B cell (primary cell): ENCODE measurements around the gene SOWAHC. TPM values are rescaled to one million over a fixed set of nuclear protein-coding genes. Genes with fewer than 3 reads are reported as not detected.

Source experiments
- ATAC-seq: fragments of 200-7000 bp; cut with Tn5 transposase; one replicate; pipeline ENCODE4 v1.10.0; 2021; ENCODE audit warnings: low read depth, mild to moderate bottlenecking, moderate number of reproducible peaks, moderate library complexity
- CTCF ChIA-PET: fragments of 350-600 bp; sonication (Branson Sonifier 250); formaldehyde crosslinking; loops from one replicate; lab custom pipeline; 2021; ENCODE audit warnings: antibody characterized with exemption, inconsistent platforms; lab: Charles Lee
- POLR2A ChIA-PET: fragments of 350-600 bp; sonication (Branson Sonifier 250); formaldehyde crosslinking; loops from one replicate; lab custom pipeline; 2021; ENCODE audit warnings: antibody characterized with exemption; lab: Charles Lee
- DNase-seq: peaks from one replicate; pipeline ENCODE4 v3.0.0; 2013
- H2AFZ ChIP-seq: 2 replicates; pipeline ENCODE4 v1.6.1; 2012; ENCODE audit warnings: mild to moderate bottlenecking, low read depth, low read length; ENCODE audit not compliant: insufficient read depth, poor library complexity, severe bottlenecking
- H3K27ac ChIP-seq, 2 donors: 1 replicate in 1 of 2; 2 replicates in 1 of 2; pipeline ENCODE4 v1.5.1; 2012 to 2013; ENCODE audit warnings: low read length in 2 of 2, mild to moderate bottlenecking in 2 of 2, moderate library complexity in 1 of 2
- H3K27me3 ChIP-seq, 4 experiments: fragments of 200-600 bp in 1 of 4; sonication (generic) in 1 of 4; replicated peaks in 1 of 4; 1 replicate in 2 of 4; 2 replicates in 2 of 4; pipeline versions ENCODE4 v1.6.1 to v1.7.0; 2013 to 2016; ENCODE audit warnings: low read length in 3 of 4, mild to moderate bottlenecking in 2 of 4, mixed read lengths in 1 of 4, moderate library complexity in 1 of 4; ENCODE audit not compliant: insufficient read depth in 4 of 4, control insufficient read depth in 3 of 4; ENCODE audit errors: control extremely low read depth in 1 of 4
- H3K36me3 ChIP-seq, 2 experiments: replicated peaks in 1 of 2; 1 replicate in 1 of 2; 2 replicates in 1 of 2; pipeline versions ENCODE4 v1.6.1 to v1.7.1; 2013; ENCODE audit warnings: low read length in 1 of 2; ENCODE audit not compliant: insufficient read depth in 2 of 2, control insufficient read depth in 1 of 2; ENCODE audit errors: control extremely low read depth in 1 of 2, extremely low read depth in 1 of 2
- H3K4me1 ChIP-seq, 2 donors: fragments of 200-600 bp in 1 of 2; sonication (generic) in 1 of 2; 1 replicate in 1 of 2; 2 replicates in 1 of 2; pipeline versions ENCODE4 v1.5.1 to v1.6.1; 2013 to 2017; ENCODE audit warnings: low read length in 2 of 2; ENCODE audit not compliant: control insufficient read depth in 2 of 2, insufficient read depth in 2 of 2
- H3K4me2 ChIP-seq: replicated peaks from 2 replicates; pipeline ENCODE3; 2012; ENCODE audit warnings: mild to moderate bottlenecking, low read depth, low read length; ENCODE audit not compliant: poor library complexity, severe bottlenecking
- H3K4me3 ChIP-seq, 5 experiments: fragments of 200-600 bp in 1 of 5; sonication (generic) in 1 of 5; 1 replicate in 3 of 5; 2 replicates in 2 of 5; pipeline versions ENCODE4 v1.5.1 to v1.7.0; 2011 to 2016; ENCODE audit warnings: low read length in 4 of 5, mild to moderate bottlenecking in 4 of 5, low read depth in 2 of 5, control low read depth in 1 of 5, moderate library complexity in 1 of 5; ENCODE audit not compliant: insufficient read depth in 1 of 5; ENCODE audit errors: control extremely low read depth in 1 of 5, extremely low read depth in 1 of 5
- H3K79me2 ChIP-seq: fragments of 200-600 bp; sonication (generic); one replicate; pipeline ENCODE4 v1.6.0; 2016; ENCODE audit warnings: low read length; ENCODE audit not compliant: control insufficient read depth, insufficient read depth
- H3K9ac ChIP-seq: fragments of 200-600 bp; sonication (generic); 2 replicates; pipeline ENCODE4 v1.6.1; 2017; ENCODE audit warnings: mild to moderate bottlenecking, low read length, moderate library complexity
- H3K9me3 ChIP-seq, 3 donors: one replicate each; pipeline versions ENCODE4 v1.6.1 to v1.7.1; 2013; ENCODE audit warnings: low read length in 2 of 3; ENCODE audit not compliant: control insufficient read depth in 2 of 3, insufficient read depth in 1 of 3; ENCODE audit errors: control extremely low read depth in 1 of 3
- H4K20me1 ChIP-seq: 2 replicates; pipeline ENCODE4 v1.6.0; 2012; ENCODE audit warnings: mild to moderate bottlenecking, low read length; ENCODE audit not compliant: insufficient read depth, control insufficient read depth, poor library complexity, severe bottlenecking
- H3K27ac Mint-ChIP-seq: one replicate; pipeline ENCODE4 v1.8.0; 2021; ENCODE audit warnings: mixed read lengths
- H3K27me3 Mint-ChIP-seq: one replicate; pipeline ENCODE4 v1.8.0; 2021; ENCODE audit warnings: mixed read lengths
- H3K4me1 Mint-ChIP-seq: one replicate; pipeline ENCODE4 v1.8.0; 2021; ENCODE audit warnings: mixed read lengths
- H3K4me3 Mint-ChIP-seq: one replicate; pipeline ENCODE4 v1.8.0; 2021; ENCODE audit warnings: mixed read lengths
- H3K9me3 Mint-ChIP-seq: one replicate; pipeline ENCODE4 v1.8.0; 2022; ENCODE audit warnings: mixed read lengths; ENCODE audit not compliant: insufficient read depth
- EZH2 ChIP-seq: IDR thresholded peaks from 2 replicates; pipeline ENCODE4 v1.6.1; 2012; ENCODE audit warnings: borderline replicate concordance, low read depth, mild to moderate bottlenecking, moderate library complexity, low read length; ENCODE audit not compliant: insufficient read depth, poor library complexity, severe bottlenecking
- WGBS: methylation state at CpG from one replicate; pipeline ENCODE4 v1.1.5; 2013; ENCODE audit warnings: missing lambda C conversion rate; ENCODE audit not compliant: insufficient coverage; 5-methylcytosine and 5-hydroxymethylcytosine counted together
- intact Hi-C: fragments of 100-400 bp; cut with micrococcal nuclease; formaldehyde crosslinking; loops from one replicate; pipeline ENCODE4 v1.10.0; 2022
- polyA plus RNA-seq: library from polyadenylated mRNA; depleted of rRNA; stranded (reverse); fragments of >200 nt; gene quantifications from 2 replicates; pipeline ENCODE4 v1.2.3, GENCODE V29; 2012
- total RNA-seq, 2 donors: library from RNA; stranded (reverse); fragments of 120-200 nt in 1 of 2; gene quantifications; 1 replicate in 1 of 2; 2 replicates in 1 of 2; pipeline versions ENCODE4 v1.2.3 to v1.2.4, GENCODE V29; 2013 to 2022
- TF ChIP-seq, protein P1 (sequence below): fragments of 200-600 bp; IDR thresholded peaks from one replicate; pipeline ENCODE4 v1.8.0; 2022; ENCODE audit warnings: antibody characterized with exemption, mild to moderate bottlenecking

Gene SOWAHC
- total and polyA plus RNA-seq, 2 donors (not counting 1 experiment from before 2014, with no cell fraction given), result 0.05 to 0.28 TPM

GRCh38 chr2:109631741-109632140 is 17.6 kb downstream of the SOWAHC start:
- CTCF ChIA-PET, result no interaction called here

DNA sequence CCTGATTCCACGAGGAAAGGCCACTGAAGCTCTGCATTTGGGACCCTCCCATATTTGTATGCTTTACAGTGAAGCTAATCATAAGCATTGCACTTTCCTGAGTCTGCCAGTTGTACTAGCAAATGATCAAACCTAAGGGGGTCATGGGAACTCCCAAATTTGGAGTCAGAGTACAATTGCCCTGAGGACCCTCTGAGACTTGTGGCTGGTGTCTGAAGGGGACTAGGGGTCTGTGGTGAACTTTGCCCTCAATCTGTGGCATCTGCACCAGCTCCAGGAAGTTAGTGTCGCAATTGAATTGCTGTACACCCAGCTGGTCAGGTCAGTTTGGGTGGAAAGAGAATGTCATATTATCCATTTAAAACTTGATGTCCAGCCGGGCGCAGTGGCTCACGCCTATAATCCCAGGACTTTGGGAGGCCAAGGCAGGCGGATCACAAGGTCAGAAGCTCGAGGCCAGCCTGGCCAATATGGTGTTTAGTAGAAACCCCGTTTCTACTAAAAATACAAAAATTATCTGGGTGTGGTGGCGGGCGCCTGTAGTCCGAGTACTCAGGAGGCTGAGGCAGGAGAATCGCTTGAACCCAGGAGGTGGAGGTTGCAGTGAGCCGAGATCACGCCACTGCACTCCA is 18.1 kb downstream of the SOWAHC start:
- Histone ChIP-seq H3K9ac (no peak overlapping the region), H2AFZ (no peak overlapping the region), H3K4me3 (no peak overlapping the region), H3K79me2 (no peaks in the 10 kb centered on the region), H3K4me1 (no peaks in the 10 kb centered on the region), H3K36me3 (no peaks in the 10 kb centered on the region), H3K27me3 (no peaks in the 10 kb centered on the region), H3K4me2 (no peak overlapping the region), H4K20me1 (no peaks in the 10 kb centered on the region), H3K9me3 (no peaks in the 10 kb centered on the region), H3K27ac (no peak overlapping the region)
- no peak for DNase-seq
- ChIA-PET POLR2A (no interaction called here), CTCF (no interaction called here)
- H3K4me1 Mint-ChIP-seq, result no peaks in the 10 kb centered on the region
- TF ChIP-seq EZH2, result no peak
- TF ChIP-seq, protein P1, sequence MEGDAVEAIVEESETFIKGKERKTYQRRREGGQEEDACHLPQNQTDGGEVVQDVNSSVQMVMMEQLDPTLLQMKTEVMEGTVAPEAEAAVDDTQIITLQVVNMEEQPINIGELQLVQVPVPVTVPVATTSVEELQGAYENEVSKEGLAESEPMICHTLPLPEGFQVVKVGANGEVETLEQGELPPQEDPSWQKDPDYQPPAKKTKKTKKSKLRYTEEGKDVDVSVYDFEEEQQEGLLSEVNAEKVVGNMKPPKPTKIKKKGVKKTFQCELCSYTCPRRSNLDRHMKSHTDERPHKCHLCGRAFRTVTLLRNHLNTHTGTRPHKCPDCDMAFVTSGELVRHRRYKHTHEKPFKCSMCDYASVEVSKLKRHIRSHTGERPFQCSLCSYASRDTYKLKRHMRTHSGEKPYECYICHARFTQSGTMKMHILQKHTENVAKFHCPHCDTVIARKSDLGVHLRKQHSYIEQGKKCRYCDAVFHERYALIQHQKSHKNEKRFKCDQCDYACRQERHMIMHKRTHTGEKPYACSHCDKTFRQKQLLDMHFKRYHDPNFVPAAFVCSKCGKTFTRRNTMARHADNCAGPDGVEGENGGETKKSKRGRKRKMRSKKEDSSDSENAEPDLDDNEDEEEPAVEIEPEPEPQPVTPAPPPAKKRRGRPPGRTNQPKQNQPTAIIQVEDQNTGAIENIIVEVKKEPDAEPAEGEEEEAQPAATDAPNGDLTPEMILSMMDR, result no peak
- H3K27ac Mint-ChIP-seq, result no peak overlapping the region
- H3K27me3 Mint-ChIP-seq, result peaks cover 11% of the 10 kb centered on the region
- no peak overlapping the region for H3K4me3 Mint-ChIP-seq
- no peak for ATAC-seq
- 100% methylated on average over 7 of the region's 14 CpGs for WGBS
- intact Hi-C loops, result no loop called here
- H3K9me3 Mint-ChIP-seq, result no peaks in the 10 kb centered on the region

More at GRCh38 chr2:109631741-109632140, 17.6 kb downstream of the SOWAHC start:
- Histone ChIP-seq H3K9me3 (no peaks in the 10 kb centered on the region), H4K20me1 (no peaks in the 10 kb centered on the region), H2AFZ (no peak overlapping the region), H3K27me3 (no peaks in the 10 kb centered on the region), H3K4me2 (no peak overlapping the region), H3K4me3 (no peak overlapping the region), H3K36me3 (no peaks in the 10 kb centered on the region), H3K4me1 (no peaks in the 10 kb centered on the region), H3K27ac (no peak overlapping the region), H3K79me2 (no peaks in the 10 kb centered on the region), H3K9ac (no peak overlapping the region)
- Mint-ChIP-seq H3K27ac (no peak overlapping the region), H3K4me1 (no peaks in the 10 kb centered on the region), H3K9me3 (no peaks in the 10 kb centered on the region), H3K27me3 (peaks cover 13% of the 10 kb centered on the region), H3K4me3 (no peak overlapping the region)
- intact Hi-C loops, result no loop called here
- no peak for TF ChIP-seq EZH2
- TF ChIP-seq, protein P1, result no peak
- 71% methylated on average over 2 of the region's 3 CpGs for WGBS
- ATAC-seq (no peak), DNase-seq (no peak)
- POLR2A ChIA-PET, result no interaction called here
